Esophagus muscularis mucosa (tissue), 4 donors: Measurements from ENCODE around the gene EHBP1.

ENCODE experiments used
- CTCF ChIP-seq, 3 experiments: fragments of 200-600 bp in 2 of 3; fragments of 450-650 bp in 1 of 3; sonication (generic) in 2 of 3; IDR thresholded peaks; one replicate each; pipeline ENCODE4 v1.5.1; 2017 to 2019; ENCODE audit warnings: antibody characterized with exemption in 3 of 3, mild to moderate bottlenecking in 2 of 3, moderate library complexity in 1 of 3
- EP300 ChIP-seq: sonication (generic); formaldehyde crosslinking; IDR thresholded peaks from one replicate; pipeline ENCODE4 v1.6.1; 2017; ENCODE audit warnings: antibody characterized with exemption
- POLR2A ChIP-seq: fragments of 450-650 bp; IDR thresholded peaks from one replicate; pipeline ENCODE4 v1.6.1; 2017; ENCODE audit warnings: antibody characterized with exemption, moderate library complexity, mild to moderate bottlenecking, low read depth
- POLR2AphosphoS5 ChIP-seq, 2 donors: sonication (generic); formaldehyde crosslinking; IDR thresholded peaks; one replicate each; pipeline ENCODE4 v1.6.1; 2017; ENCODE audit warnings: antibody characterized with exemption in 2 of 2

- TF ChIP-seq CTCF (IDR thresholded peaks at IDR 0.05) (no peak), POLR2A (no peak), POLR2AphosphoS5 (IDR thresholded peaks at IDR 0.05) (no peak), EP300 (no peak)
These were observed 6.9 kb upstream of the EHBP1 start for GRCh38 chr2:62698653-62699052.
